Right lung (tissue), 10 donors: ENCODE measurements around the gene SPDEF. TPM values are rescaled to one million over a fixed set of nuclear protein-coding genes. Genes with fewer than 3 reads are reported as not detected.
A peak's percentile ranks its signal among the peaks of the same experiment; 100 is the strongest.

ENCODE experiments used
- DNase-seq, 2 donors: peaks; one replicate each; pipeline ENCODE4 v3.0.0-alpha.2; 2013
- long read RNA-seq, 8 donors: transcript quantifications; one replicate each; lab custom pipeline, GENCODE V29; 2026
- polyA plus RNA-seq, 5 donors: library from polyadenylated mRNA; unstranded; fragments of 120-200 nt; gene quantifications; one replicate each; pipeline versions ENCODE4 v1.2.1 to v1.2.3, GENCODE V29; 2013; ENCODE audit warnings: inconsistent platforms in 1 of 5, low replicate concordance in 1 of 5; ENCODE audit not compliant: insufficient read length in 5 of 5, insufficient read depth in 1 of 5

Gene SPDEF
- 1 to 10 TPM in 3 of 5 donors, under 1 TPM in 2; 0.65 to 3.1 (median 1.2) TPM for polyA plus RNA-seq
- long read RNA-seq, donor 1, result 0 reads
- long read RNA-seq, donor 2, partial matches to known transcripts, result 0 of 1 reads
- long read RNA-seq, donor 2, other reads (novel, unspliced or antisense), result 0 of 1 reads
- long read RNA-seq, donor 3, partial matches to known transcripts, result 0 of 1 reads
- long read RNA-seq, donor 3, other reads (novel, unspliced or antisense), result 0 of 1 reads
- long read RNA-seq, donor 4, result 0 reads
- long read RNA-seq, donor 5, result 0 reads
- long read RNA-seq, donor 6, partial matches to known transcripts, result 0 of 1 reads
- long read RNA-seq, donor 6, other reads (novel, unspliced or antisense), result 0 of 1 reads
- long read RNA-seq, donor 7, result 0 reads
- long read RNA-seq, donor 8, result 0 reads

DNA sequence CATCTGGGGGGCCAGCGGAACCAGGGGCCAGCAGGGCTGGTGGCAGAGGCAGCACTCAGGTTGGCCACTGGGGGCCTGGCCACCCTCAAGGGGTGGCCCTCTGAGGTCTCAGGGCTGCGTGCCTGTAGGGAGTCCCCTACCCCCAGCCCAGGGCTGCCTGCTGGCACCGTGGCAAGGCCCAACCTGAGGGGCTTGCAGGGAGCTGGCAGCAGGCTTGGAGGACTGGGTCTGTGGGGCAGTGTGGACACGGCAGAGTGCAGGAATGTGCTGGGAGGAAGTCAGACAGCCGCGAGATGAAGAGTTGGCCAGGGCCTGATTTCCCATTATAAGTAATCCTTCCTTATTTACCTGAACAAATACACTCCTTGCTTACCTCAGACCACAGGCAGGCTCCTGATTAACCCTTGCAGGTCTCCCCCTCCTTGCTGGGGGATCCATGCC, at the start of gene SPDEF:
TSS of gene SPDEF (minus strand) at position 299 of the 441 bp plus-strand sequence. CDS start 11,874 bp downstream, outside the sequence.
- DNase-seq, result no peak

DNA sequence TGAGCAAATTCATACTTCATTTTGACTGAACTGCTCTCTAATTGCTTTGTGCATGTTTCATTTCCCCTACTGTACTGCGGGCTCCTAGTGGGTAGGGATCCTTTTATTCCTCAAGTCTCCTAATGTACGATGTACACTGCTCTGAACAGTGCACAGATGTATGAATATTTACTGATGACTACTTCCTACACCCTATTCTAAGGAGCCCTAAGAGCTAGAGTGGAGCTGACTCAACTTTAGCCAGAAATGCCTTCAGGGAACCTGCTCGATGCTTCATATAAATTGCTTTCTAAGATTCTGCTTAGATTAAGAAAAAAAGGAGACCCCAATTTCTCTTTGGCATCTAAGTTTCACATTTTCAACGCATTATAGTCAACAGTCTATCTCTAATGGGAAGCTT, 47.6 kb upstream of the SPDEF start:
- no peak for DNase-seq

DNA sequence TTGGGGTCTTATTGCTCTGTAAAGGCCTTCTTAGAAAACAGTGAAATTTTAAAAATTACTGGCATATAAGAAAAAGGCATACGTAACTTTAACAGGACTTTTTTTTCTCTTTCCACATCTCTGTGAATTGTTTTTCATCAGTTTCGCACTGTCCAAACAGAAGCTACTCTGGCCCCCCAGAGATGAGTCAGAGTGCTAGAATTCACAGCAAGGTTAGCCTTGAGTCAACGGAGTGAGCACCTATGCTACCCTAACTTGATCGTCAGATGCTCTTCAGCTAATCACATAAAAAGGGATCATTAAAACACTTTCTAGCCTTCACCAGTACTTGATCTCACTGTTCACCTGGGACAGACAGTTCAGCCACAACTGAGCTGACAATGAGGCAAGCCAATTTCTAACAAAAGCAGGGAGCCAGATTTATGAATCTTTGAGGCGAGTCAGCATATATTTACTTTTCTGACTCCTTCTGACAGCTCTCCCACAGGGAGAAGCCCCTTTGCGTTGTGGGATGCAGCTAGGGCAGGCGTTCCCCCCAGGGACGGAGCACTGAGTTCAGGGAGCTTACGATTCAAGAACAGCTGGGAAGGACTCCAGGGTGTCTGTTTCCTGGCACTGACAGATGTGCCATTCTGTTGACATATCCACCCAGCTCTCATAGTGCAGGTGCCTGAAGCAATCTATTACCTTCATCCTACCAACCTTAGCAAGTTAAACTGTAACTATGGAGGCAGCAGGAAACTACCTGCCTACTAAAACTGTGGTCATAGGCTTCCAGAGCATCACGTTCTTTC, 46.4 kb upstream of the SPDEF start:
- no peak for DNase-seq

DNA sequence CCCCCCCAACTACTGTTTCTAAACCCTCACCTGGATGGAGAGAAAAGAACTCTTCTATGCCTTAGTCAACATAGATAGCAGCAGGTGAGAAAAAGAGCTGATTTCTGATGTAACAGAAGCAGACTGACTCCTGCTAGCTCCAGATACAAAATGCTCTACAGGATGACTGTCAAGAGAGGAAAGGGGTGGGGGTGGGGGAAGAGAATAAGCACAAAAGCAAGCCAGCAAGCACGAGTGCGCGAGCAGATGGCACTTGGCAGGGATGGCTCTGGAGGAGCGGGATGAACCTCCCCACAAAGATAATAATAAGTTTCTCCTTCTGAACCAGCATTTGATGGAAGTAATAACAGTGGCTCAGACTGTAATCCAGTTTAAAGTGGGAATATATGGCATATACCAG, 45.6 kb upstream of the SPDEF start:
- no peak for DNase-seq

DNA sequence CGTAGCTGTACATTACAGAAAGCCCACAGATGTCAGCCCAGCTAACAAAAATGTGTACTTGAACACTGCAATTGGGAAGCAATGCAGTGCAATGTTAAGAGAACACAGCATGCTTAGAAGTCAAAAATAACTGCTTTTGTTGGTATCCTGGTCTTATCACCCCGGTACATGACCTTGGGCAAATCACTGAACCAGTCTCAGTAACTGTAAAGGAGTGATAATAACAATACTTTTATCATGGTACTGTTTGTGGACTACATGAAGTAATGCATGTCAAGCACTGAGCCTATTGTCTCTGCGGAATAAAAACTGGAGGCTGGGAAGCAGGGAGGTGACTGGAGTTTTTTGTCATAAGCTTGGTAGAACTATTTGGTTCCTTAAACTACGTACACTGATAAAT, 44.7 kb upstream of the SPDEF start:
- DNase-seq, result no peak

DNA sequence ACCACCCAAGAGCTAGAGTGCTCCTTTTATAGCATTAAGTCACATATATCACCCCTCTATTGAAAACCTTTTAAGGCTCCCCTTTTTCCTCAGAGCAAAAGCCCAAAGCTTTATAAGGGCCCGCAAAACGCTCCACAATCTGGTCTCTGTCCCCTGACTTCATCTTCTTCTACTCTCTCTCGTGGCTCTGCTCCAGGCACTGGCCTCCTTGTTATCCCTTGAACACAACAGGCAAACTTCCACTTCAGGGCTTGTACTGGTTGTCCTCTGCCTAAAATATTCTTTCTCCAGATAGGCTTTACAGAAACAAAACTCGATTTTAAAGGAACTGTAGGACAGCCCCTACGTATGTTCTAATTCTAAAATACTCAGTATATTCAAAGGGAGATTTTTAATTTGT, 44.0 kb upstream of the SPDEF start:
- no peak for DNase-seq

DNA sequence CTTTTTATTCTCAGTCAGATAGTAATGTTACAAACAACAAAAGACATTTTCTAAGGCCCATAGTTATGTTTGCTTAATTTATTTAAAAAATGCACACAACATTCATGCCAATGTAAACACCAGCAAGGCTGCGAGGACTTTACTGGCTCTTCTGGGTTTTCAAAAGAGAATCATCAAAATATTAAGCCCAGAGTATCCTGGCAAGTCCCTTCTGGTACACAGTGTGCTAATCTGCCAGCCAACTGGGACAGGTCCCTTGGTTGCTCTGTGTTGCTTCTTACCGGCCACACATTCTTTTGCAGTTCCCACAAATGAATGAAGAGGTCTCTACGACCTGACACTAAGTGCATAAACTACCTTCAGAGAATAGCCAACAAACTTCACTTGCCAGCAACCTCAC, 42.6 kb upstream of the SPDEF start:
- DNase-seq, result no peak

DNA sequence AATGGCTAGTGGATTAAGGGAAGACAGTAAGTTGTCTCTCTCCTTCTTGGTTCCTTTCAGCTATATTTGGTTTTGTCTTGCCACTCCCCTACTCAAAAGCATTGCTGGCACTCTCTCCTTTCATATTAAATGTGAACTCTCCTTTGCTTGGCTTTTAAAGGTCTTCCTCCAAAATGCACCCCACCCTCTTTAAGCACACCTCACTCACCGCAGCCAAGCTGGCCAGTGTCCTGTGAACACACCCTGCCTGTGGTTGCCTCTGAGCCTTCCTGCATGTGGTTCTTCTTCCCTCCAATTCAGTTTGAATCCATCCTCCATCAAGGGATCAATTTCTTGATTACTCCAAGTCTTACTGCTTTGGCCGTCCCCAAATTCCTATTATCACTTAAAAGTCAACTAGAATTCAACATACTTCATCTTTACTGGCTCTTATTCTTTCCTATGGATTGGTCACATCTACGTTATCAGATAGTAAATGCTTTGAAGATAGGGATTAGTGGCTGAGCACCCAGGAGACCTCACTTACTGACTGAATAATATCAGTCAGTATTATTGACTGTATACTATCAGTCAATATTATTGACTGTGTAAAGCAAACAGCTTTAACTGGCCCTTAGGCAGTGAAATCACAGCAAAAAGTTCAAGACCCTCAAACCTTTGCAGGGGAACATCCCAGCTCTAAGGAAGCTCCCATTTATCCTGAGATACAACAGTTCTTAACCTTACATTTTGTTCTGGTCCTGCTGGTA, 41.6 kb upstream of the SPDEF start:
- DNase-seq, result no peak

DNA sequence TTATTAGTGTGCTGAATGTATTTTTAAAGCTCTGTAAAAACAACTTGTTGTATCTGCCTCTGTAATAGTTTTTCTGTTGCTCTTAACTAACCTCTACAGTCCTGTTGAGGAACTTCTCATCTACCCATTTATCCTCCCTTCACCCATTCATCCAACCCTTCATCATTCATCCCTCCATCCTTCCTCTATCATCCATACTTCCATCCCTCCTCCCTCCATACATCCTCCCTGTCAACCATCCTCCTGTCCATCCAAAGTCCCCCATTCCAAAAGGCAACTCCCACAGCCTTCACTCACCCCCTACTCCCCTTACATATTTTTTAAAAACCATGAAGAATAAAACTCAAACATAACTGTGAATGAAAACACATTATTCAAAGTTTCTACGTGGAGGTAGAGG, 40.7 kb upstream of the SPDEF start:
- no peak for DNase-seq

DNA sequence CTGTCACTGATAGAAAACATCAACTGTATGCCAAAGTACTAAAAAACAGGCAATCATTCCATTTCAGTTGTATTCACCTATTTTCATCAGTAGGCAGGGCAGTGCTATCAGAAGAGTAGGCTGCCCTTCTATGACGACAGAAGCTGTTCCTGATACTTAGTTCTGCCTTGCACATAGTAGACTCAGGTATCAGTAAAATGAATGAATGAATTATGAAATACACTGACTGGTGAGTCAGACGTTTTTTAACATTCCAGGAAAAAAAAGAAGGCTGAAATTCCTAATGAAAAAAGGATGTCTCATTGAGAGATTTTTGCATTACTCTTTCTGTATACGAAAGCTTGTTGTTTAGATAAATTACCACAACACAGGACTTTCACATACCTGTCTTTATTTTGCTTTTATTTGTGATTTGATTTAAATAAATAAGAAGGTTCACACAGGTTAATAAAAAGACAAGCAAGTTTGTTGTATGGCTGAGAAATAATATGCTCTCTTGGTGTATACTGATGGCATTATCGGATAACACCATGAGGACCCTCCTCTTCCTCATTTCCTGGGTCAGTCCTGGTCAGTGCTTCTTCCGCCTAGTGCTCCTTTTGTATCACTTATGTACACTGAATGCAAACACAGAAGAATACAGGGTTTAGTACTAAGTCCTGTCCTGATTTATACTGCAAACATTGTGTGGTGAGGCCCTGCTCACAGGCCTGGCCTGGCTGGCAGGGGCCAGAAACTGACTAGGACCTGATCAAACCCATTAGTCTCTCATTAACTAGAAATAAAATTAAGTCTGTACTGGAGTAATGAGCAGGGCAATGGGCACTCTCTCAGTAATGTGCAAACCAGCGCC, 39.4 kb upstream of the SPDEF start:
- DNase-seq, result no peak

DNA sequence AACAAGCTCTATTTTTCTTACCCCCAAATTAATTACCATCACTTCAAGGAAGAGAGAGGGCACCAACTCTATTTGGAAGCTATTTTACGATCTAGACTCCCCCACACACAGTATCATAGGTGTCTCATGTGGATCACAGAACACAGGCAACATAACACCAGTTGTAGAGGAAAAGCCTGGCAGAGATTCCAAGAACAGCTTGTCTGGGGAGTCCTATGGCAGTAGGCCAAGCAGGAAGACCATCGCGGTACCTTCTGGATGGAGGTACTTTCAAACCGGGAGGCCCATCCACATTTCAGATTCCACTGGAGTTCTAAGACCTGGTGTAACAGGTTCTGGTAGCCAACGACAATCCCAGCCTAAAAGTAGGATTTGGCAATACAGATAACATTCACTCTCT, 37.6 kb upstream of the SPDEF start:
- no peak for DNase-seq

DNA sequence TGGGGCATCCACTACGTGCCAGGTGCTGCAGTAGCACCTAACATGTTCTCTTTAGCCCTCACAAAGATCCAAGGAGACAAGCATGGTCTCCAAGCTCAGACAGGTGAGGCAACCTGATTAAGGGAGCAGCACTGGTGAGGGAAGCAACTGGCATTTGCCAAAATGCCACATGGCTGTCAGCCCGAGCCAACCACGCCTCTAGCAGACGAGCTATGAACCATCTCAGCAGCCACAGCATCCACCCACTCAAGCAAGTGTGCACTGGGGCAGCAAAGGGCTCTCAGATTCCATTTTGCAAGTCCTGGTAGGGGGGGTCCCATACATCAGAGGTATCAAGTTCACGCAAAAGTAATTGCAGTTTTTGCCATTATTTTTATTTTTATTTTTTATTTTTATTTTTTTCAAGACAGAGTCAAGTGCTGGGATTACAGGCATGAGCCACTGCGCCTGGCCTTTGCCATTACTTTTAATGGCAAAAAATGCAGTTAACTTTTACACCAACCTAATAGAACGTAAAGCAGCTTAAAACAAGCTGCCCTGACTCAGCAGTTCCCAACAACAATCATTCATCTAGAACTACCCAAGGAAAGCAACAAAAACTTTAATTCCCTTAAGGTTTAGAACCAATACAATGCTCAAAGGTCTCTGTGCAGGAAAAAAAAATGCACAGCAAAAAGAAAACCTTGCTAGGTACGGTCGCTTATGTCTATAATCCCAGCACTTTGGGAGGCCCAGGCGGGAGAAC, 36.3 kb upstream of the SPDEF start:
- DNase-seq, result no peak

DNA sequence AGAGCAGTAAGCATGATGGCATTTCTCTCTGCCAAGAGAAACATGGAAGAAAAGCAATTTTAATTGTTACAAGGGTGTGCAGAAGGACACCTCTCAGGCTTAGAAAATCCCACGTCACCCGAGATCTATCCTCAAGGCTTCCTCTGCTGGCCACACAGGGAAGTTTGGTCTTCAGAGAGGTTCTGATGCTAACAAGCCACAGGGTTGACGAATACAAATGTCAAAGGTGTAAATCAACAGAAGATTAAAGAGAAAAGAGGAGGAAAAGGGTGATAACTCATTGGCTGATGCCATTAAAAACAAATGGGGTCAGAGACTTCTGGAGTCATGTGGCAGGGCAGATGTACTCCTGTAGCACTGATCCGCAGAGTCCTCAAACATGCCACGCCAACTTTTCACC, 33.6 kb upstream of the SPDEF start:
- no peak for DNase-seq

DNA sequence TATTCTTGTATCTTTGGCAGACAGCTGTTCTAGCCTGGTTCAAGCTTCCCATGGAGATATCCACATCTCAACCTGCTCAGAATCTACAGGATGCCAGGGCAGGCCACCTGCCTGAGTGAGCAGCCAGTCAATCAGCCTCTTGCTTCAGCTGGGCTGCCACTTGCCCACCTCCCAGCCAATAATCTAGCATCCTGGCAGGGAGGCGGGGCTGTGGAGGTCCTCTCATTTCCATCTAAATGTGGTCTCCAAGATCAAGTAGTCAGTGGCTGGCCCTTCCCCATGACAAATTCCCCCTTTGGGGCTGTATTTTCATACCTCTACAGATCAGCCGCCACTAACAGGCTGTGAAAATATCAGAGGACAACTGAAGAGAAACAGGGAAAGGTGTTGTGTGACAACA, 33.0 kb upstream of the SPDEF start:
- no peak for DNase-seq

DNA sequence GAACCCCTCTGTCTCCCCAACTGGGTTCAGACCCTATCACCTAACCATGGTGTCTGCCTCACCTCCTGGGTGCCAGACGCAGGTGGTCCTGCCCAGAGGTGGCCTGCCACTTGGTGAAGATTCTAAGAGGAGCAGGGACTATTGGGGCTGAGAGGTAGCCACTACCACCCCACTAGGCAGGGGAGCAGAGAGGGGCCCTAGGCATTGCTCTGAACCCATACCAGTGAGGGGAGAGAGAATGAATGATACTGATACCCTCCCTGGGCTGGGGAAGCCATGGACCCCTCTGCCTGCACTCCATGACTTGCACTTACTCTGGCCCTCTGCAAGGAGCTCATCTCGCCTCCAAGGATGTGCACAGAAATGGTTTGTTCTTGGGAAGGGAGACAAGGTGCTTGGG, 31.7 kb upstream of the SPDEF start:
- no peak for DNase-seq

DNA sequence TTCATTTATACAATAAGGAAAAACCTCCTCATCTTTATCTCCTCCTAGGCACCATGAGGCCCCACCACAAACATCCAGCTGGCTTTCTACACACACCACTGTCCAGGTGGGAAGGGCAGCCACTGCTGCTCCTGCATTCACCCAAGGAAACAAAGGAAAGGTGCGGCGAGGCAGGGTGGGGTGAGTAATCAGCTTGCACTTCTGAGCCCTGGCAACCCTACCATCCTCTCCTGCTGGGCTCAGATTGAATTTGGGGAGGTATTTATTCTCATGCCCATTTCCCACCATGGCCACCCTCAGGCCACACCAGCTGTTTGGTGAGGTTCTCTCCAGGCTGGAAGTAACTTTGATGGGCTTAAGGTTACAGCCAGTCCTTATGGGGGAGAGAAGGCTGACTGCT, 31.2 kb upstream of the SPDEF start:
- no peak for DNase-seq

DNA sequence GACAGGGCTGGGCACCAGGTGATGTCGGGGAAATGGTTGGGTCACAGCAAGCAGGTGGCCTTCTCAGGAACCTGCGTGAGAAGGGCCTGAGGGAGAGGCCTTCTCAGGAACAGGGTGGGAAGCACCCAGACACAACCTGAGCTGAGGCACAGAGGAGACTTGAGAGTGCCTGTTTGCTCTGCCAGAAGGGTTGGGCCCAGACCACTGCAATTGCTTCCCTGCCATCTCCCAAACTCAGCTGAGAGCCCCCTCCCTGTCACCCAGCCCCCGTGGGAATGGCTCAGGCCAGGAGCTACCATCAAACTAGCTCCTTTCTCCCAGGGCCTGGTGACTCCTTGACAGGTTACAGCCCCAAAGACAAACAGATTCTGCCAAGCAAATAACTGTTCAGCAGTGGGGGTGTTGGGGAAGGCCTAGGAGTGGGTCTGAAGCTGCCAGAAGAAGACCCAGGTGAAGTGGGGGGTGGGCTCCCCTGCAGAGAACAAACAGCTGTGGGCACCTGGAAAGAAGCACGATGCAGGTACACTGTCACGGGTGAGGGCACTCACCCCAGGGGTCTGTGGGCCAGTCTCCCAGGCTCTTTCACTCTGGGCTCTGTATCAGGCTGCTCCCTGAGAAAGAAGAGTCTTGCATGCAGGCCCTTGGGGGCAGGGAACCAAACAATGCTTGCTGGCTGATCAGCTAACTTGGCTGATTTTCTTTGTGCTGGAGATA, 30.4 kb upstream of the SPDEF start:
- DNase-seq, result no peak

DNA sequence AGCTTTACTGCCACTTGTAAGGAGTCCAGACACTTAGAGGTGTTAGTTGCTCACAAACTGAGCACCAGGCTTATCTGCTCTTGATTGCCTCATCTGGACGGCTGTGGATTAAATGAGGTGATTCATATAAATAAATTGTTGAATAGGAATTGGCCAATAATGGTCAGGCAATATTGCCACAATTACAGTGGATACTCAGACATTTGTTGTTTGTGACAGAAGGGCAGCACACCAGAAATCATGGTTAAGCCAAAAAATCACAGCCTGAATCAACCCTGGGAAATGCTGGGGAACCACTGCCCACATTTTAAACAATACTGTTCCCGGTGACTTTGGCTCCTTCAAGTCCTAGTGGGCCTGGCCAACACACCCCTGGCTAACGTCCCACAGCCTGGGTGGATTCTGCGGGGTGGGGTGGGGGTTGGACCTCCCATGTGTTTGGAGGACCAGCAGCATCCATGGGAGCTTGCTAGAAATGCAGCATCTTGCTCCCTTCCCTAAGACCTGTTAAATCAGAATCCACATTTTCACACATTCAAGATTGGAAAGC, 29.5 kb upstream of the SPDEF start:
- DNase-seq, result peak; percentile 24 to 53

DNA sequence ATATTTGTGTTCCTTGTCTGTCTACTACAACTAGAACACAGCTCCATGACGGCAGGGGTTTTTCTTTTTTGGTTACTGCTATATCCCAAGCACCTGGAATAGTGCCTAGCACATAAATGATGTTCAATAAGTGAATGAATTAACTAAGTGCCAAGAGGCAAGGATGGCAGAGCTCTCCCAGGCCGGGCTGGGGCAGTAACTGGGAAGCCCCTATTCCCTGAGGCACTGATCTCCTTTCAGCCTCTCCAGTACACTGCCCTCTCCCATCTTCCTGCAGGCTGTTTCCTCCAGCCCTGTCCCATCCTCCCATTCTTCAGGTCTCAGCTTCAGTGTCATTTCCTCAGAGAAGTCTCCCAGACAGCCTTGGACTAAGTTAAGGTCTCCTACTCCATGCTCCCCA, 29.0 kb upstream of the SPDEF start:
- DNase-seq, result no peak

DNA sequence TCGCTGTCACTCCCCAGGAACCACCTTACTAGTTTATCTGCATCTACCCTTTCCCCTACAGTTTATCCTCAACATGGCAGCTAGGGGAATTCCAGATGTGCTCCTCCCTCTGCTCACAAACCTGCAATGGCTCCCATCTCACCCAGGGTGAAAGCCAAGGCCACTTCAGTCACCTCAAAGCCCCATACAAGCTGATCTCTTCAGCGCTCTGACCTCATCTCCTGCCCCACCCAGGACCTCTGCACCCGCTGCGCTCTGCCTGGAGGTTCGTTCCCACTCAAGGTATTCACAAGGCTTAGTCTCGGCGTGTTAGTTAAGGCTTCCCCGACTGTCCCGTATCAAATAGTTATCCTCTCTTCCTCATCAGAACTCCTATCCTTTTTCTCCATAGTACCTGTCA, 28.6 kb upstream of the SPDEF start:
- no peak for DNase-seq
